HPDE6-E6E7 (cell line): Measurements from ENCODE around the gene MYLK2.
"Not testable (repeated sequence)": the region's sequence is repeated elsewhere in the genome, so short reads cannot be mapped to it uniquely, and the experiment has no call there.

Experiments
- DNase-seq: peaks from one replicate; pipeline ENCODE4 v3.0.0; 2011; ENCODE audit warnings: missing footprints; ENCODE audit errors: extremely low spot score

Gene MYLK2

DNA sequence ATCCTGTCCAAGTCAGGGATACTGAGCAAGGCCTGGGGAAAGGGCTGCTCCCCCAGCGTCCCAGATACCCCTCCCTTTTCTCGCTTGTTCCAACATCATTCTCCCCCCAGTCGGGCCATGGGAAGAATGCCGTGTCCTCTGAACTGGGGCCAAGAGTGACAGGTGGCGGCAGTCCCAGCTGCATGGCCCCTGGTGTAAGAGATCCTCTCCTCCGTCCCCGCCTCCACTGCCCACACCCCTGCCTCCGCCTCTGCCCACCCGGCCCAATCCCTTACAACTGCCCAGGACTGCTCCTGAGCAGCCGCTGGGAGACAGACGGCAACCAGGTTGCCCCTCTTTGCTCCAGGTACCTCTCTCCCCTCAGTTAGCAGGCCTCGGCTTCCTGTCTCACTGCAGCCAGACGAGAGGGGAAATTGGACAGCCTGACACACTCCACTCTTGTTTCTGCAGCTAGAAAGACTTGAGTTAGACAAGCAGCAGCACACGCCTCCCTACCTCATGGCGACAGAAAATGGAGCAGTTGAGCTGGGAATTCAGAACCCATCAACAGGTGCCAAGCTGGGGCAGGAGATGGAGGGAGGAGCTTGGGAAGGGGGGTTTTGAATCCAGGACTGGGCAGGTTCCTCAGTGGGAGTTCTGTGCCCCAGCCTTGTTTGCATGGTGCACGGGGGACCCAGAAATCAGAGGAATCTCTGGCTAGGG is at the start of gene MYLK2:
TSS of gene MYLK2 (plus strand) at position 274 of the 702 bp plus-strand sequence. CDS start at position 499, 225 bp downstream.
- no peak for DNase-seq

DNA sequence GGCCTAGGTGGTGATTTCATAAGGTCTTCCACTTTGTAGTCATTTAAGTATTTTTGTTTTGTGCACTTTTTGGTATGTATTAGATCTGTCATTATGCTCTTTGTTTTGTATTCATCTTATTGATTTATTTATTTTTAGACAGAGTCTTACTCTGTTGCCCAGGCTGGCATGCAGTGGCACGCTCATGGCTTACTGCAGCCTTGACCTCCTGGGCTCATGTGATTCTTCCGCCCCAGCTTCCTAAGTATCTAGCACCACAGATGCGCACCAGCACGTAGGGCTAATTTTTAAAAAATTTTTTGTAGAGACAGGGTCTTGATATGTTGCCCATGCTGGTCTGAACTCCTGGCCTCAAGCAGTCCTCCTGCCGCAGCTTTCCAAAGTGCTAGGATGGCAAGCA is 49.5 kb upstream of the MYLK2 start:
- no peak for DNase-seq

DNA sequence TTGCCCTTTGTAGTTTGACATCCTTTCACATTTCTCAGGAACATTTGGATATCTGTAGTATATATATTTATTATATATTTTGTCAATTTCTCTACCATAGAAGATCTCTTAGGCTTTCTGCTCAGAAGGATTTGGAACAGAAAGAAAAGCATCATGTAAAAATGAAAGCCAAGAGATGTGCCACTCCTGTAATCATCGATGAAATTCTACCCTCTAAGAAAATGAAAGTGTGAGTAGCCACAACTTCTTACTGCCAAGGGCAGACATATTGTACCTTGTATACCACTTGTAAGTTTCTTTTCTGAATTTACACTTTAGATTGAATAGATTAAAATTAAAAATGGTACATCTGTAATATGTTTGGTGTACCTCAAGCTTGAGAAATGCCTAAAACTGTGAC is 48.9 kb upstream of the MYLK2 start:
- no peak for DNase-seq

DNA sequence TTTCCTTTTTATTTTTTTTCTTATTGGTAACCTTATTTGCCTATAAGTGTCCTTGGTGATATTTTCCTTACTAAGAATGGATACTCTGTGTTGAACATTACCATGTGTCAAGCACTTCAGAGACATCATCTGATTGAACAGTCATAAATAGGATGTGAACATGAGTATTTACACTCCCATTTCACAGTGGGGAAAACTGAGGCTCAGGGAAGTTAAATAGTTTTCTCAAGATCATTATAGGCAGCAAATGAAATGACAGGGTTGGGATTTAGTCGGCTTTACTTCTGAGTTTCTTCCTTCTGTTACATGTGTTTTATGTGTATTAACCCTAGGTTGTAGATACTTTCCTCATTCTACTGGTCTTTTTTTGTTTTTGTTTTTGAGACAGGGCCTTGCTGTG is 44.7 kb upstream of the MYLK2 start:
- DNase-seq, result no peak

DNA sequence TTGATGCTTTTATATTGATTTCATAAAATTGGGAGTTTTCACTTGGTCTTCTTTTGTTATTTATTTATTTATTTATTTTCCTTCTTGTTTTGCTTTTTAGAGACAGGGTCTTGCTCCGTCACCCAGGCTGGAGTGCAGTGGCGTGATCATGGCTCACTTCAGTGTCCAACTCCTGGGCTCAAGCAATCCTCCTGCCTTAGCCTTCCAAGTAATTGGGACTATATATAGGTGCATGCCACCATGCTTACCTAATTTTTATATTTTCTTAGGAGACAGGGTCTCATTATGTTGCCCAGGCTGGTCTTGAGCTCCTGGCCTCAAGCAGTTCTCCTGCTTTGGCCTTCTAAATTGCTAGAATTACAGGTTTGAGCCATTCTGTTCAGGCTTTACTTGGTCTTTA is 38.3 kb upstream of the MYLK2 start:
- DNase-seq, result no peak

DNA sequence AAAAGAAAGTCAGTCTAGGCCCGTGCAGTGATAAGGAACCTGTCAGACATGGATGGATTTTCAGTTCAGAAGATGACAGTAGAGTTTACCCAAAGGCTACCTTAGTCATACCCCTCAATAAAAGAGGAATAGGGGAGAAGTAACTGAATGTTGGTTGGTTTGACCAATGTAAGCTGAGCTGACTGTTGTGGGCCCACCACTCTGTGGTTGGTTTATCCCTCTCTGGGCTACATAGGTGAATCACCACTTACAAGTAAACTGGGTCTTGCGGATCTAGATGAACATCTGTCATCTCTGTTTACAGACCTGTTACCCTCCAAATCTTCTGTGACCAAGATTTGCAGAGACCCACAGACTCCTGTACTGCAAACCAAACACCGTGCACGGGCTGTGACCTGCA is 37.2 kb upstream of the MYLK2 start:
- DNase-seq, result no peak

DNA sequence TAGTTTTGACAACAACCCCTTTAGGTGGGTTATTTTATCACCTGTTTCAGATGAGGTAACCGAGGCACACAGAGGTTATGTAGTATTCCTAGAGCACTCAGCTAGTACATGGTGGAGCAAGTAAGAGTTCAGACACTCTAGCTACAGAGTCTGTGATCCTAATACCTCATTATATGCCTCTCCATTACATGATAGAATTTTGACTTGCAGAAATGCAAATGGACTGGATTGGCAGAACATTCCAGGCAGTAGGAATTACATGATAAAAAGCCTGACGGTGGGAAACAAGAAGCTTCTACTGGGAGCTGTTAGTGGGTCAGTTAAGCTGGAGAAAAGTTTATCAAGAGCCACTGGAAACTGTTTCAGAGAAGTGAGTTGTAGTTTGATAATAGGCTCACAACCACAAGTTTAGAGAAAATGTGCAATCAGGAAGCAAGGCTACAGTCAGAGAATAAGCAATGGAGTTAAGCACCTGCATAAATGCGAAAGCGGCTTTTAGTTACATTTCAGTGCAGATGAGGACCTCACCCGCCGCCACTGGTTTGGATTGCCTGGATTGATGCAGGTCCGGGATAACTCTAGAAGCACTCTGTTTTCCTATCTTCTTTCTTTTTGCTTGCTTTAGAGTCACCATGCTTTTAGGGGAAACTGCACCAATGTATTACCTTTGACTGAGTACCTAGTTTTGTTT is 34.7 kb upstream of the MYLK2 start:
- no peak for DNase-seq

DNA sequence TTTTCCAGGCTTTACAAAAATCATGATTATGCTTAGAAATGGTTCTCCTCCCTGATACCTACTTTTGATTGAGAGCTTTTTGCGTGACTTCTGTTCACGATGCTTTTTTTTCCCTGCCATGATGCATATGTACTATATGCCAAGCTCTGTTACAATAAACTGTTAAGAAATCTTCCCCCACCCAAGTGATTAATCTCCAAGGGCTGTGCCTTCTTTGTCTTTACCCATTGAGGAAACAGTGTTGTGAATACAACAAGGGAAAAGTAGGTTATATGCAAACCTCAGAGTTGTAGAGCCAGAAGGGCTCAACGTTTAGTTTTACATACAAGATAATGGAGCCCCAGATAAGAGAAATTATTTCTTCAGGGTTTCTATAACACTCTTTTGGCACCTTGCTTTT is 34.1 kb upstream of the MYLK2 start:
- DNase-seq, result no peak

DNA sequence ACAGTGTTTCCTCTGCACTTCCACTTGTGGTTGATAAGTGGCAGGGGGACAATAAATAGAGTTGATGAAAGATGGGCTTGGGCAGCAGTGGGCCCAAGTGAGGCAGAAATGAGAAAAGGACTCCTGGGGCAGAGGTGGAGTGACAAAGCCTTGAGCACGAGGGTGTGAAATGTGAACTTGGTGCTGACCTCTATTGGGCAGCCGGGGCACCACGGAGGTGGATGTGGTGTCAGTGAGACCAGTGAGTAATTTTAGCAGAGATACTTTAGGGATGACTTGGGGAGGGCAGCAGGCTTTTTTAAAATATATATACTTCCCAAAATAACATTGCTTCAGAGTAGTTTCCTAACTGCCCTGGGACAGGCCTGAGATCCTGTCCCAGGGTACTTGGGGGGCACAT is 30.6 kb upstream of the MYLK2 start:
- no peak for DNase-seq

DNA sequence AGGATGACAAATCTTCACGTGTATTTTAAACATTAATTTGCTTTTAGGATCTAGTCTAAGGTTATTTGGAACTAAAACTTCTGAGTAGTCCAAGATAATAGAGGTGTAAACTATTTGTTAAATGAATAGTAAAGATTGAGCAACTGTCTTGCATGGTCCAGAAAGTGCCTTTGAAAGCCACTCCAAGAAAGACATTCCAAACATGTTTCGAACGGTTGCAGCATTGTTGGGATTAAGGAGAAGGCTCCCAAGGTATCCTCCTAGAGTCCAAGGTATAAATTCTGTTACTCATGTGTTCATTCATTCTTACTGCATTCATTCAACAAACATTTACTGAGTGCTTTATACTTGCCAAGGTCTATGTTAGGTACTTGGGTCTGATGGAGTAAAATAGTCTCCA is 28.8 kb upstream of the MYLK2 start:
- DNase-seq, result no peak

DNA sequence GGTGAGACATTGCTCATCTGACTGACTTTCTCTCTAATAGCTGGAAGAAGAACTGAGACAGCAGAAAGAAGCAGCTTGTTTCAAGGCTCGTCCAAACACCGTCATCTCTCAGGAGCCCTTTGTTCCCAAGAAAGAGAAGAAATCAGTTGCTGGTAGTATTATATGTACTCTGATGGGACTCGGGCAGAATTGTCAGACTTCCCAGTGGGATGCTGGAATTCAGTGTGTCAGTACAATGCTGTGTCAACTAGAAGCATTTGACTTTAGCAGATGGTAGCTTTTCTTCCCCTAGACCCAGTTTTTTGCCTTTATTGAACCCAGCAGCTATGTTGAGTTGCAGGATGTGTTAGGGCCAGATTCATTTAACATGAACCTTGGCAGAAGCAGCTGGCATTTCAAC is 21.8 kb upstream of the MYLK2 start:
- DNase-seq, result no peak

DNA sequence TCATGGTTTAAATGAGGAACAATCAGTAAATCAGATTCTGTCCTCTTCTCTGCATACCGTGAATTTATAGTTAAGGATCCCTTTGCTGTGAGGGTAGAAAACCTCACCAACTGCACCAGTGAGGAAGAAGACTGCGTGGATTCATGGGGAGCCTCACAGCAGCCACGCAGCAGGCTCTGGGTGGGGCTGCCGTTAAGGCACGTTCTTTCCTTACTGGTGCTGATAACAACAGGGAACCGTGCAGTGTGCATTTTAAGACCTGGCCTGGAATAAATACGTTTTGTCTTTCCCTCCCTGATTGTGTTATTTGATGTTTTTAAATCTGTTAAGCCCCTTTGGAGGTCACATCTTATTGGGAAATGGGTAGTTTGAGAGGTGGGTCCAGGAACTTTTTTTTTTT is 17.6 kb upstream of the MYLK2 start:
- no peak for DNase-seq

DNA sequence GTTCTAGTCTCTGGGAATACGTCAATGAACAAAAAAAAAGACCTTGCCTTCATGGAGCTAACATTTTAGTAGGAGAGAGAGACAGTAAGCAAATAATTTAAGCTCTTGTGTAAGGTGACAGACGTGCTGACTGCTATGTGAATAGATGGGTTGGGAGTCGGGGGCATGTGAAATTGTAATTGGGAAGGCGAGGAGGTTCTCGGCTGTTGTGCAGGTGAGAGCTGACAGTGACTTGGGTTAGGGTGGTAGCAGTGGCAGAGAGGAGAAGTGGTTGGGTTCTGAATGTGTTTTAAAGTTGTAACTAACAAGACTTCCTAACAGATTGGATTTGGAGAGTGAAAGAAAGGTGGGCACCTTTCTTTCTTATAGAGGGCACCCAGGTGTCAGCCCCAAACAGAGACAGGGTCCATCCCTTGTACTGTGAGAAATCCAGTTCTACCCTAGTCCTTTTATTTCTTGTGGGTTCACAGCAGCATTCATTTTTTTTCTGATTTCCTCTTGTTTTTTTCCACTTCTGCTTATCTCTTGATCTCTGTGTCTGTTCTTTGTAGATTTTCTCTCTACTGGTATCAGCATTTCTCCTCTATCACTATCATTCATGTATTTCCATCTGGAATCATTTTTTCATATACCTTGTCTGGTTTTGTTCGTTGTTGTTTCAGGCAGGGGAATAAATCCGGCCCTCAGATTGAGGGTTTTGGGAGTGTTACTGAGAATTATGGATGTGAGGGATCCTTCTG is 15.4 kb upstream of the MYLK2 start:
- no peak for DNase-seq

DNA sequence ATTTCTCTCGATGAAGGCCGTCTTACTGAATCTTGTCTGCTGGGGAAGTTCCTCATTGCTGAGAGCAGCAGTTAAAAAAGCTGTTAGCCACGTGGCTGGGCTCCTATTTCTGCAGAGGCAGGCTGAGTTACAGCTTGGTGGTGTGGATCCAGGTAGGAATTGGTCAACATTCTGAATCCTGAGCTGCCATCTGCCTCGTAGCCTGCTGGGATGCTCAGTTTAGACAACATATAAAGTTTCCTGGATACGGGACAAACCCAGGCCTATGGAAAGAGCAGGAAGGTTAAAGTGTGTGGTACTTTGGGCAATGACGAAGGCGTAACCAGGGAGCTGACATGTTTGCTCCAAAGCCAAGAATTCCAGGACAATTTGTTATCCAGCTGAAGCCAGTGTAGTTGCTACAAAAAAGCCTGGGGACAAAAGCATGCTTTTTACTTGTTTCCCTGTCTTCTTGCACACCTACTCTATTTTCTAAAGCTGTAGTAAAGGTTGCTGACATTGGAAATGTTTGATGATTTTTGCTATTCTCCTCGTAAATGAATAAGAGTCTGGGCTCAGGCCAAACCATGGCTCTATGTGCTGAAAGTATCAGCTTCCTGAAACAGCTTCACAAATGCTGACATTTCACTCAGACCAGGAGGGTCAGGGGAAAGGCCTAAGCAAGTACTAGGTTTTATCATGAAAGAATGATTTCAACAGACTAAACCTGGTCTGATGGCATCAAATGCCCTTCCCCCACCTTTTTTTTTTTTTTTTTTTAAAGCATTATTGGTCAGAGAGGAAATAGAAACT is 12.4 kb upstream of the MYLK2 start:
- DNase-seq, result no peak

DNA sequence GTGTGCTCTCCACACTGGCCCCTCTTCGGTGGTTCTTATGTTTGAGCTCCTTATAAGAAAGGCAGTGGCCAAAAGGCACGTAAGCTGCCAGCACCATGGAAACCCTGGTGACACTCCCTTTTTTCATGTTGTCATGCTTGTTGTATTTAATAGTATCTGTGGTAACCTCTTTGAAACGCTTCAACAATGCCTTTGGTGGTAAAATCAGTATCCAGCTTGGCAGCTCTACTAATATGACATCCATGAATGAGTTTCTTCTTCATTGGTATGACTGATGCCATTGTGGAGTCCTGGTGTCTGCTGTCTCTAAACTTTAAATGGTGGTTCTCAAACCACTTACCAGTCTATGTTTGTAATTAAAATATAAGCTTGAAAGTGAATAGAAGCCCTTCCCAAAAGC is 10.7 kb upstream of the MYLK2 start:
- DNase-seq, result no peak

DNA sequence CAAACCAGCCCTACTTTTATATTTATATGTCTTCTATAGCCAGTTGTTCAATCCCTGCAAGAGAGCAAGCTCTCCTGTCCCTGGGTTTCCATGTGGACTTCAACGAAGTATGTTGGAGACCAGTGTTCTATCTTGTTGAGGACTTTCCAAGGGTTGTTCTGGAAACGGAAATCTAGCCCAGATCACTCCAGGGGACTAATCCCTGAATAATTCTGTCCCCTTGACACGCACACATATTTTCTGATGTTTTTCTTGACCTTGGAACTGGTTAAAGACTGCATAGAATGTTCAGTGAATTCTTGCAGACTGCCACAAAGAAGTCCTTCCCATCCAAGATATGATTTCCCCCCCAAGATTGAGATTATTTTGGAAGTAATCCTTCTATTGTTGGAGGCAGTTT is 9.5 kb upstream of the MYLK2 start:
- DNase-seq, result no peak

DNA sequence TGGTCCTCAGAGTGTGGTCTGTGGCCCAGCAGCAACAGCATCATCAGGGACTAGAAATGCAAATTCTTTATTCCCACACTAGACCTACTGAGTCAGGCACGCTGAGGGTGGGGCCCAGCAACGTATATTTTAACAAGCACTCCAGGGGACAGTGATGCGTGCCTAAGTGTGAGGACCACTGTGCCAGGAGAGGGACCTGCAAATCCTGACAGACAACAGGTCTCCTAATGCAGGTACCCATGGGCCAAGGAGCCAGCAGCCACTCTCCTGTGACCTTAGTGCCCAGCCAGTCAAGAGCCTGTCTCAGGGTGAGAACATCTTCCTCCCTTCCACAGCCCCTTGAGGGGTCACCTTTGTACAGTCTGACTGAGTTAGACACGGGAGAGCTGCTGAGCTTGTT is 8.0 kb upstream of the MYLK2 start:
- no peak for DNase-seq

DNA sequence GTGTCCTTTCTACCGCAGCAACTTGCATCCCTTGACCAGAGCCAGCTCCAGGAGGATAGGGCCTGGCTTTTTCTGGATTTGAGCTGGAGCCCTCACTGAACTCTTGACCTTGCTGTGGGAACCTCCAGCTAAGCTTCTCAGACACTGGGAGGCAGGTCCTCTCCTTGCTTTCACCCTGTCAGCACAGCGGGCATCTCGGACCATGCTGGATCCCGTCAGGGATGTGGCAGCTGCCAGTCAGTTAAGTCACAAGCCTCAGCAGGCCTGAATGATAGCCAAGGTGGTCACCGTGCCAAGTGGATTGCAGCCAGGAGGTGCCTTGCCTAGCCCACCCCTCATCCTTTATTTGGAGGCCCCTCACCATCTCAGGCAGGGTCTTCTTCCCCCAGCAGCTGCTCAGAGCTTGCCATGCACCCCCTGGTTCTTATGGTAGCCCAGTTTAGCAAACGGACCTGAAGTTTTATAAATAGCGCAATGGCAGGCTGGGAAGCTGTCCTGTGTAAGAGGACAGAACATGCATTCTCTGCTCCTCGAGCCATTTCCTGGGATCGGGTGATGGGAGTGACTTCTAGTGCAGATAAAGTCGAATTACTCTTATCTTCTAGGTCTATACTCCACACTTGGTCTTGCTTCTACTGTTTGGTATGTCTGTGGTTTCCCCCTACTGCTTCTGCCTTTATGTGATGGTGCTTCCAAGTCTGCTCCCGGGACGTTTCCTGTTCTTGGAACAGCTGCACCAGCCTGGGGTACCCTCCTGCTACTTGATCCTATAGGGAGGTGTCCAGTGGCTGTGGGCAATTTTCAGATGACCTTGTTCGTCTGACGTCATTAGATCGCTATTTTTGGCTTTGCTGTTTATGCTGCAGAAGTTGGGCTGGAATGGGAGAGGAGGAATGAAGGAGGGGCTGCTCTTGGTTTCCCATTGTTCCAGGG is 7.1 kb upstream of the MYLK2 start:
- DNase-seq, result no peak

DNA sequence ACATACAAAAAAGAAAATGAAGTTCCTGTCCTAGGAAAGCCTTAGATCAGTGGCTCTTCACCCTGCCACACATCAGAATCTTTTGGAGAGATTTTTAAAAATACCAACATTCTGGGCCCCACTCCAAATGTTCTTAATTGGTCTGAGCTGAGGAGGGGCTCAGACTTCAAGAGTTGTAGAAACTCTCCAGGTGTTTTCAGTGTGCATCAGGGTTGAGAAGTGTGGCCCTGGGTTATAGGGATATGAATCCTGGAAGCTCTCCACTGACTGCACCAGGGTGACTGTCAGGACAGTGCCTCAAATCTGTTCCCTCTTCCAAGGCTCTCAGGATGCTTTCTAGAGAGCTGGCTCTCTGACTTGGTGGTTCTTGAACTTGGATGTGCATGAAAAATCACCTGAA is 5.5 kb upstream of the MYLK2 start:
- DNase-seq, result no peak

DNA sequence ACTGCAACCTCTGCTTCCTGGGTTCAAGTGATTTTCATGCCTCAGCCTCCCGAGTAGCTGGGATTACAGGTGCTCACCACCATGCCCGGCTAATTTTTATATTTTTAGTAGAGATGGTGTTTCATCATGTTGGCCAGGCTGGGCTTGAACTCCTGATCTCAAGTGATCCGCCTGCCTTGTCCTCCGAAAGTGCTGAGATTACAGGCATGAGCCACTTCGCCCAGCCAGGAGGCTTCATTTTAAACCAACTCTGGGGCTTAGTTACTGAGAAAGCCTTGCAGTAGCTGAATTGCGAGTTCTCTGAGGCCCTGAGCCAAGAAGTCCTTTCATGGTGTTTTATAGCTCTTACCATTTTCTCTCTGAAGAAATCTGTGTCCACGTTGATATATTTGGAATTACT is 5.0 kb upstream of the MYLK2 start:
- not testable (repeated sequence) for DNase-seq
